HEK293 (cell line): ENCODE measurements around the gene CDC5L.

Experiments
- CTCF ChIA-PET: fragments of 350-600 bp; formaldehyde crosslinking; extraction: SDS; loops from one replicate; lab custom pipeline; 2021; ENCODE audit warnings: antibody characterized with exemption; lab: Yijun Ruan, JAX
- POLR2A ChIA-PET: fragments of 300-600 bp; formaldehyde crosslinking; extraction: SDS; loops from one replicate; lab custom pipeline; 2020; ENCODE audit warnings: antibody characterized with exemption, inconsistent platforms; lab: Yijun Ruan, JAX
- H3K27ac ChIP-seq: fragments of 200-500 bp; sonication (Bioruptor generic); 2 replicates; pipeline ENCODE4 v1.5.1; 2014; ENCODE audit warnings: low read depth, low read length, control low read depth, inconsistent platforms; ENCODE audit errors: extremely low read depth
- H3K36me3 ChIP-seq, 2 experiments: fragments of 200-500 bp in 1 of 2; sonication (Bioruptor generic) in 1 of 2; 1 replicate in 1 of 2; 2 replicates in 1 of 2; pipeline ENCODE4 v1.5.1; 2014 to 2017; ENCODE audit warnings: inconsistent platforms in 2 of 2, low read length in 2 of 2; ENCODE audit not compliant: control insufficient read depth in 2 of 2, insufficient read depth in 1 of 2
- H3K4me1 ChIP-seq: fragments of 200-500 bp; sonication (Bioruptor generic); 2 replicates; pipeline ENCODE4 v1.5.1; 2014; ENCODE audit warnings: mild to moderate bottlenecking, low read length, inconsistent platforms; ENCODE audit not compliant: control insufficient read depth, insufficient read depth
- H3K4me3 ChIP-seq: 2 replicates; pipeline ENCODE4 v1.5.1; 2011; ENCODE audit warnings: low read depth, mild to moderate bottlenecking, control low read depth, low read length, moderate library complexity
- H3K9me3 ChIP-seq: fragments of 200-500 bp; sonication (Bioruptor generic); 2 replicates; pipeline ENCODE4 v1.5.1; 2014; ENCODE audit warnings: low read depth, low read length, inconsistent platforms; ENCODE audit not compliant: control insufficient read depth, insufficient read depth
- AEBP2 ChIP-seq: fragments of 450-650 bp; formaldehyde crosslinking; IDR thresholded peaks from 2 replicates; pipeline ENCODE4 v1.5.1; 2016; ENCODE audit warnings: missing biosample characterization, missing genetic modification characterization, borderline replicate concordance
- HOXC10 ChIP-seq: sonication (generic); formaldehyde crosslinking; IDR thresholded peaks from 2 replicates; pipeline ENCODE4 v1.8.1; 2023; ENCODE audit warnings: mild to moderate bottlenecking, missing genetic modification reagents
- KLF17 ChIP-seq: fragments of 450-650 bp; formaldehyde crosslinking; IDR thresholded peaks from 2 replicates; pipeline ENCODE4 v1.5.1; 2016; ENCODE audit warnings: missing biosample characterization, missing genetic modification characterization
- KLF8 ChIP-seq: fragments of 450-650 bp; formaldehyde crosslinking; IDR thresholded peaks from 2 replicates; pipeline ENCODE4 v1.5.1; 2016; ENCODE audit warnings: missing biosample characterization, missing genetic modification characterization
- MEIS1 ChIP-seq: sonication (generic); formaldehyde crosslinking; IDR thresholded peaks from 2 replicates; pipeline ENCODE4 v1.8.1; 2022; ENCODE audit warnings: missing genetic modification reagents, mild to moderate bottlenecking, borderline replicate concordance
- PRDM6 ChIP-seq: fragments of 450-650 bp; formaldehyde crosslinking; IDR thresholded peaks from 2 replicates; pipeline ENCODE4 v1.5.1; 2017; ENCODE audit warnings: missing biosample characterization, missing genetic modification characterization
- SP7 ChIP-seq: fragments of 450-650 bp; formaldehyde crosslinking; IDR thresholded peaks from 2 replicates; pipeline ENCODE4 v1.5.1; 2016; ENCODE audit warnings: missing biosample characterization, missing genetic modification characterization
- TSHZ1 ChIP-seq: fragments of 450-650 bp; formaldehyde crosslinking; IDR thresholded peaks from 2 replicates; pipeline ENCODE4 v1.5.1; 2016; ENCODE audit warnings: missing biosample characterization, missing genetic modification characterization, borderline replicate concordance
- ZBTB21 ChIP-seq: fragments of 450-650 bp; formaldehyde crosslinking; IDR thresholded peaks from 2 replicates; pipeline ENCODE4 v1.5.1; 2017; ENCODE audit warnings: missing biosample characterization, missing genetic modification characterization
- ZBTB48 ChIP-seq: fragments of 450-650 bp; formaldehyde crosslinking; IDR thresholded peaks from 2 replicates; pipeline ENCODE4 v1.5.1; 2016; ENCODE audit warnings: missing biosample characterization, missing genetic modification characterization
- ZBTB6 ChIP-seq: fragments of 450-650 bp; formaldehyde crosslinking; IDR thresholded peaks from 2 replicates; pipeline ENCODE4 v1.5.1; 2017; ENCODE audit warnings: missing biosample characterization, missing genetic modification characterization
- ZFP41 ChIP-seq: fragments of 450-650 bp; formaldehyde crosslinking; IDR thresholded peaks from 2 replicates; pipeline ENCODE4 v1.5.1; 2016; ENCODE audit warnings: missing biosample characterization, missing genetic modification characterization, borderline replicate concordance
- ZNF211 ChIP-seq: fragments of 450-650 bp; formaldehyde crosslinking; IDR thresholded peaks from 2 replicates; pipeline ENCODE4 v1.5.1; 2016; ENCODE audit warnings: low read depth, missing biosample characterization, missing genetic modification characterization
- ZNF223 ChIP-seq: fragments of 450-650 bp; formaldehyde crosslinking; IDR thresholded peaks from 2 replicates; pipeline ENCODE4 v1.5.1; 2016; ENCODE audit warnings: missing biosample characterization, missing genetic modification characterization
- ZNF354C ChIP-seq: fragments of 450-650 bp; formaldehyde crosslinking; IDR thresholded peaks from 2 replicates; pipeline ENCODE4 v1.5.1; 2016; ENCODE audit warnings: missing biosample characterization, missing genetic modification characterization, low read depth, borderline replicate concordance
- ZNF362 ChIP-seq: fragments of 450-650 bp; formaldehyde crosslinking; IDR thresholded peaks from 2 replicates; pipeline ENCODE4 v1.5.1; 2016; ENCODE audit warnings: missing biosample characterization, missing genetic modification characterization
- ZNF366 ChIP-seq: fragments of 450-650 bp; formaldehyde crosslinking; conservative IDR thresholded peaks from 2 replicates; pipeline ENCODE4 v1.5.1; 2016; ENCODE audit warnings: missing biosample characterization, missing genetic modification characterization
- ZNF473 ChIP-seq: fragments of 450-650 bp; formaldehyde crosslinking; IDR thresholded peaks from 2 replicates; pipeline ENCODE4 v1.5.1; 2017; ENCODE audit warnings: missing biosample characterization, missing genetic modification characterization
- ZNF560 ChIP-seq: fragments of 450-650 bp; formaldehyde crosslinking; IDR thresholded peaks from 2 replicates; pipeline ENCODE4 v1.5.1; 2017; ENCODE audit warnings: missing biosample characterization, missing genetic modification characterization, borderline replicate concordance
- ZNF571 ChIP-seq: fragments of 450-650 bp; formaldehyde crosslinking; IDR thresholded peaks from 2 replicates; pipeline ENCODE4 v1.5.0; 2017; ENCODE audit warnings: missing biosample characterization, missing genetic modification characterization
- ZNF670 ChIP-seq: fragments of 450-650 bp; formaldehyde crosslinking; IDR thresholded peaks from 2 replicates; pipeline ENCODE4 v1.5.1; 2016; ENCODE audit warnings: missing biosample characterization, missing genetic modification characterization, low read depth

Gene CDC5L

GRCh38 chr6:44432227-44432626 is 44.7 kb downstream of the CDC5L start:
- peaks cover 22% of the 10 kb centered on the region for H3K4me1 ChIP-seq
- no peak overlapping the region for H3K27ac ChIP-seq
- CTCF ChIA-PET = interaction anchor here (0.6 to 14.6 kb wide), 24 partner anchors 8 to 1285 kb away, joined by 3 to 302 read pairs (median 4); no protein-coding TSS in a partner anchor
- H3K9me3 ChIP-seq = no peaks in the 10 kb centered on the region
- TF ChIP-seq ZNF571 (tag by site-specific recombination) (no peak), ZBTB48 (tag by site-specific recombination) (no peak), ZNF223 (tag by site-specific recombination) (no peak), ZNF354C (tag by site-specific recombination) (no peak), MEIS1 (CRISPR knock-in tag) (no peak), ZNF366 (tag by site-specific recombination) (no peak), ZNF362 (no peak), ZNF211 (no peak), ZBTB6 (tag by site-specific recombination) (no peak)
- peaks cover 27 to 68% of the 10 kb centered on the region in 2 experiments for H3K36me3 ChIP-seq
- H3K4me3 ChIP-seq = no peak overlapping the region
- POLR2A ChIA-PET = no interaction called here

- peaks cover 22% of the 10 kb centered on the region for H3K4me1 ChIP-seq
- CTCF ChIA-PET = interaction anchor here (0.6 to 14.6 kb wide), 5 partner anchors 12 to 43 kb away, joined by 4 to 302 read pairs (median 7); no protein-coding TSS in a partner anchor
- H3K9me3 ChIP-seq = no peaks in the 10 kb centered on the region
- peaks cover 23 to 63% of the 10 kb centered on the region in 2 experiments for H3K36me3 ChIP-seq
- no peak overlapping the region for H3K4me3 ChIP-seq
- POLR2A ChIA-PET = no interaction called here
- H3K27ac ChIP-seq = no peak overlapping the region
- TF ChIP-seq PRDM6 (tag by site-specific recombination) (peak; percentile 34; the same call in 1 of the 2 replicates), ZNF670 (tag by site-specific recombination) (no peak), ZBTB21 (tag by site-specific recombination) (no peak)
These were observed 45.2 kb downstream of the CDC5L start for GRCh38 chr6:44432726-44433125.

- peaks cover 22% of the 10 kb centered on the region for H3K4me1 ChIP-seq
- no peaks in the 10 kb centered on the region for H3K9me3 ChIP-seq
- peaks cover 6 to 52% of the 10 kb centered on the region in 2 experiments; a peak in 2 of 3 replicates for H3K36me3 ChIP-seq
- ChIA-PET POLR2A (no interaction called here), CTCF (interaction anchor here (0.6 to 14.6 kb wide), 7 partner anchors 10 to 195 kb away, joined by 4 to 302 read pairs (median 7); partner anchors contain the start of gene SLC35B2)
- no peak overlapping the region for H3K4me3 ChIP-seq
- H3K27ac ChIP-seq = no peak overlapping the region
- TF ChIP-seq SP7 (tag by site-specific recombination) (no peak), ZFP41 (no peak), ZNF560 (tag by site-specific recombination) (no peak), HOXC10 (no peak), KLF8 (tag by site-specific recombination) (no peak), AEBP2 (tag by site-specific recombination) (no peak), KLF17 (tag by site-specific recombination) (no peak), TSHZ1 (tag by site-specific recombination) (no peak), ZNF473 (tag by site-specific recombination) (no peak), ZNF571 (tag by site-specific recombination) (no peak)
These were observed 48.0 kb downstream of the CDC5L start for GRCh38 chr6:44435500-44435899.
